Measurements from ENCODE around the gene NUDT5. TPM values are rescaled to one million over a fixed set of nuclear protein-coding genes. Genes with fewer than 3 reads are reported as not detected.
A peak's percentile ranks its signal among the peaks of the same experiment; 100 is the strongest.
"Not testable (repeated sequence)": the region's sequence is repeated elsewhere in the genome, so short reads cannot be mapped to it uniquely, and the experiment has no call there.

NUDT5 gene
- polyA plus RNA-seq, 3 donors from 2014 or later: 58.3 to 69.4 (median 59.6) TPM

- H3K4me3 Mint-ChIP-seq: no peak overlapping the region
- peaks cover 0 to 5% (median 0%) of the 10 kb centered on the region in 3 donors for H3K27me3 Mint-ChIP-seq (ENCODE audit: low read depth in 3 of 3)
- H3K27ac Mint-ChIP-seq: no peak overlapping the region
- H3K36me3 Mint-ChIP-seq: peaks cover 6 to 10% (median 7%) of the 10 kb centered on the region in 3 donors
- no peak for DNase-seq
- H3K4me1 Mint-ChIP-seq: peaks cover 14 to 21% of the 10 kb centered on the region in 2 donors
- no peaks in the 10 kb centered on the region for H3K9me3 Mint-ChIP-seq
These were observed 18.0 kb downstream of the NUDT5 start for GRCh38 chr10:12177642-12178041.

GRCh38 chr10:12171512-12171911, 24.2 kb downstream of the NUDT5 start:
- H3K9me3 Mint-ChIP-seq; H3K4me1 Mint-ChIP-seq; H3K27me3 Mint-ChIP-seq (ENCODE audit: low read depth in 3 of 3); DNase-seq; H3K4me3 Mint-ChIP-seq; H3K27ac Mint-ChIP-seq: not testable (repeated sequence)
- peaks cover 23 to 45% (median 24%) of the 10 kb centered on the region in 3 donors for H3K36me3 Mint-ChIP-seq

GRCh38 chr10:12165999-12166775, 29.5 kb downstream of the NUDT5 start:
- Mint-ChIP-seq H3K9me3 (no peaks in the 10 kb centered on the region), H3K4me3 (no peak overlapping the region), H3K27ac (peak overlapping the region in 1 of 6 donors; percentile 17), H3K27me3 (ENCODE audit: low read depth in 3 of 3) (no peaks in the 10 kb centered on the region), H3K36me3 (peaks cover 12 to 52% (median 17%) of the 10 kb centered on the region in 3 donors), H3K4me1 (no peaks in the 10 kb centered on the region)
- no peak for DNase-seq

DNA sequence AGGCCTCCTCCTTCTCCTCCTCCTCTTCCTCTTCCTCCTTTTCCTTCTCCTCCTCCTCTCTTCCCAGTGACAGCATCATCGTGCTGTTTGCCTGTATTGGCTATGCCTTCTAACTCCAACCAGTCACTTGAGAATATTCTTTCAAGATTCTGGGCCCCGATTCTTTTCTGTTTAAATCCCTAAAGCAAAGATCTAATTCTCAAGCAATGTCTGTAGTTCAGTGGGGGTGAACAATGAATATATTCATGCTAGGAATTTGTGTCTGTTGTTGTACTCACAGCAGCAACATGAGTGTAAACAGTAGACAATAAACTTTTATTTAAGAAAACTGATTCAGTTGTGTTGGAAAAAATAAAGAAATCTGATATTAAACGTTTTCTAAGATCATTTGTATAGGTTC, 30.7 kb downstream of the NUDT5 start:
- H3K36me3 Mint-ChIP-seq: peaks cover 10 to 43% (median 16%) of the 10 kb centered on the region in 3 donors
- no peaks in the 10 kb centered on the region for H3K9me3 Mint-ChIP-seq
- H3K4me1 Mint-ChIP-seq: no peaks in the 10 kb centered on the region
- H3K27ac Mint-ChIP-seq: peak overlapping the region in 3 of 6 donors; percentile 43 to 49 (median 49)
- no peak overlapping the region for H3K4me3 Mint-ChIP-seq
- H3K27me3 Mint-ChIP-seq (ENCODE audit: low read depth in 3 of 3): no peaks in the 10 kb centered on the region
- DNase-seq: no peak

DNA sequence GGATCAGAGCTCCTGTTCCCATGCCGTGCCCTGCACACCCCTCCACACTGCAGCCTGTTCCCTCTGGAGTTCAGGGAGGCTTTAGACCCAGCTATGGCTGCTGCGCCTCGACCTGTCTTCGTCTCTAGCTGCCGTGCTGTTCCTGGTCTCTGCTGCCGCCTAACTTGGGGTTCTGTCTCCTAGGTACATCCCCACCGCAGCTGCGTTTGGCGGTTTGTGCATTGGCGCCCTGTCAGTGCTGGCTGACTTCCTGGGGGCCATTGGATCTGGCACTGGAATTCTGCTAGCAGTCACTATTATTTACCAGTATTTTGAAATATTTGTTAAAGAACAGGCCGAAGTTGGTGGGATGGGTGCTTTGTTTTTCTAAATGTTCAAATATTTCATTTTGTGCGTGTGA, 31.6 kb downstream of the NUDT5 start:
- H3K4me1 Mint-ChIP-seq: no peaks in the 10 kb centered on the region
- no peaks in the 10 kb centered on the region for H3K27me3 Mint-ChIP-seq (ENCODE audit: low read depth in 3 of 3)
- no peaks in the 10 kb centered on the region for H3K9me3 Mint-ChIP-seq
- H3K36me3 Mint-ChIP-seq: peaks cover 6 to 42% (median 14%) of the 10 kb centered on the region in 3 donors
- peak overlapping the region in 1 of 6 donors; percentile 64 for H3K27ac Mint-ChIP-seq
- no peak overlapping the region for H3K4me3 Mint-ChIP-seq
- no peak for DNase-seq

DNA sequence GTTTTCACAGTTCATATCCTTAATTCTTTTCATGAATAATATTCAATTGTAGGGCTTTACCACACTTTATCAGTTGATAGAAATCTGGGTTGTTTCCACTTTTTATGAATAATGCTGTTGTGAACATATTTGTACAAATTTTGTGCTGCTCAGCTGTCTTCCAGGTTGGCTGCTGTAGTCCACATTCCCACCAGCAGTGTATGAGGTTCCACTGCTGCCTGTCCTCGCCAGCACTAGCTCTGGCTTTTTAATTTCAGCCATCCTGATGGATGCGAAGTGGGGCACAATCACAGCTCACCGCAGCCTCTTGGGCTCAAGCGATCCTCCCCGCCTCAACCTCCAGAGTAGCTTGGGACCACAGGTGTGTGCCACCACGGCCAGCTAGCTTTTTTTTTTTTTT, 32.8 kb downstream of the NUDT5 start:
- no peaks in the 10 kb centered on the region for H3K9me3 Mint-ChIP-seq
- no peak overlapping the region for H3K27ac Mint-ChIP-seq
- DNase-seq: no peak
- no peaks in the 10 kb centered on the region for H3K4me1 Mint-ChIP-seq
- no peaks in the 10 kb centered on the region for H3K27me3 Mint-ChIP-seq (ENCODE audit: low read depth in 3 of 3)
- peaks cover 4 to 41% (median 12%) of the 10 kb centered on the region in 3 donors for H3K36me3 Mint-ChIP-seq
- no peak overlapping the region for H3K4me3 Mint-ChIP-seq

- Mint-ChIP-seq H3K36me3 (peaks cover 12 to 54% (median 14%) of the 10 kb centered on the region in 3 donors), H3K27me3 (ENCODE audit: low read depth in 3 of 3) (no peaks in the 10 kb centered on the region), H3K4me1 (no peaks in the 10 kb centered on the region), H3K27ac (no peak overlapping the region), H3K4me3 (no peak overlapping the region), H3K9me3 (peaks cover 0 to 2% (median 0%) of the 10 kb centered on the region in 6 donors)
- no peak for DNase-seq
These were observed 35.0 kb downstream of the NUDT5 start for GRCh38 chr10:12160664-12161063.

- H3K9me3 Mint-ChIP-seq: peaks cover 0 to 2% (median 0%) of the 10 kb centered on the region in 6 donors
- peaks cover 11 to 57% (median 21%) of the 10 kb centered on the region in 3 donors for H3K36me3 Mint-ChIP-seq
- H3K4me1 Mint-ChIP-seq: no peaks in the 10 kb centered on the region
- no peak for DNase-seq
- H3K27ac Mint-ChIP-seq: no peak overlapping the region
- H3K4me3 Mint-ChIP-seq: no peak overlapping the region
- H3K27me3 Mint-ChIP-seq (ENCODE audit: low read depth in 3 of 3): no peaks in the 10 kb centered on the region
These were observed 37.6 kb downstream of the NUDT5 start for GRCh38 chr10:12158111-12158510.

- no peaks in the 10 kb centered on the region for H3K27me3 Mint-ChIP-seq (ENCODE audit: low read depth in 3 of 3)
- no peak for DNase-seq
- peaks cover 11 to 47% (median 23%) of the 10 kb centered on the region in 3 donors for H3K36me3 Mint-ChIP-seq
- no peaks in the 10 kb centered on the region for H3K4me1 Mint-ChIP-seq
- H3K27ac Mint-ChIP-seq: no peak overlapping the region
- no peak overlapping the region for H3K4me3 Mint-ChIP-seq
- peaks cover 0 to 2% (median 0%) of the 10 kb centered on the region in 6 donors for H3K9me3 Mint-ChIP-seq
These were observed 39.1 kb downstream of the NUDT5 start for GRCh38 chr10:12156367-12157123.

GRCh38 chr10:12154516-12154915, 41.2 kb downstream of the NUDT5 start:
- Mint-ChIP-seq H3K9me3 (peaks cover 0 to 2% (median 0%) of the 10 kb centered on the region in 6 donors), H3K27ac (no peak overlapping the region), H3K36me3 (peaks cover 14 to 50% (median 31%) of the 10 kb centered on the region in 3 donors), H3K4me1 (no peaks in the 10 kb centered on the region), H3K27me3 (ENCODE audit: low read depth in 3 of 3) (no peaks in the 10 kb centered on the region), H3K4me3 (no peak overlapping the region)
- no peak for DNase-seq

- Mint-ChIP-seq H3K9me3 (no peaks in the 10 kb centered on the region), H3K4me1 (no peaks in the 10 kb centered on the region), H3K36me3 (peaks cover 13 to 31% (median 26%) of the 10 kb centered on the region in 3 donors), H3K27ac (no peak overlapping the region), H3K27me3 (ENCODE audit: low read depth in 3 of 3) (peaks cover 0 to 2% (median 0%) of the 10 kb centered on the region in 3 donors), H3K4me3 (no peak overlapping the region)
- no peak for DNase-seq
These were observed 45.5 kb downstream of the NUDT5 start for GRCh38 chr10:12150163-12150562.

DNA sequence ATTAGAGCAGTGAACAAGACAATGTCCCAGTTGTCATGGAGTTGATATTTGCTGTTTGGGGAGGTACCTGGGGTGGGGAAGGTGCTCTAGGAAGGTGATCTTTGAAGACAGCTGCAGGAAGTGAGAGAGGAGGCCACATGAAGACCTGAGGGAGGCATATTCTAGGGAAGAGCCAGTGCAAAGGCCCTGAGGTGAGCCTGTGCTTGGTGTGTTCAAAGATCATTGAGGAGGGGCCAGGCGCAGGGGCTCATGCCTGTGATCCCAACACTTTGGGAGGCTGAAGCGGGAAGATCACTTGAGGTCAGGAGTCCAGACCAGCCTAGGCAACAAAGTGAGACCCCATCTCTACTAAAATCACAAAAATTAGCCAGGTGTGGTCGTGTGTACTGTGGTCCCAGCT, 51.2 kb downstream of the NUDT5 start:
- Mint-ChIP-seq H3K4me3 (no peak overlapping the region), H3K4me1 (no peaks in the 10 kb centered on the region), H3K9me3 (no peaks in the 10 kb centered on the region), H3K27ac (peak overlapping the region in 1 of 6 donors; percentile 43), H3K36me3 (peaks cover 11 to 26% (median 15%) of the 10 kb centered on the region in 3 donors), H3K27me3 (ENCODE audit: low read depth in 3 of 3) (peaks cover 0 to 2% (median 0%) of the 10 kb centered on the region in 3 donors)
- DNase-seq: no peak

- Mint-ChIP-seq H3K4me3 (no peak overlapping the region), H3K4me1 (no peaks in the 10 kb centered on the region), H3K27ac (no peak overlapping the region), H3K27me3 (ENCODE audit: low read depth in 3 of 3) (no peaks in the 10 kb centered on the region), H3K9me3 (no peaks in the 10 kb centered on the region), H3K36me3 (peaks cover 6 to 24% (median 14%) of the 10 kb centered on the region in 3 donors)
- DNase-seq: no peak
These were observed 55.7 kb downstream of the NUDT5 start for GRCh38 chr10:12140038-12140437.

DNA sequence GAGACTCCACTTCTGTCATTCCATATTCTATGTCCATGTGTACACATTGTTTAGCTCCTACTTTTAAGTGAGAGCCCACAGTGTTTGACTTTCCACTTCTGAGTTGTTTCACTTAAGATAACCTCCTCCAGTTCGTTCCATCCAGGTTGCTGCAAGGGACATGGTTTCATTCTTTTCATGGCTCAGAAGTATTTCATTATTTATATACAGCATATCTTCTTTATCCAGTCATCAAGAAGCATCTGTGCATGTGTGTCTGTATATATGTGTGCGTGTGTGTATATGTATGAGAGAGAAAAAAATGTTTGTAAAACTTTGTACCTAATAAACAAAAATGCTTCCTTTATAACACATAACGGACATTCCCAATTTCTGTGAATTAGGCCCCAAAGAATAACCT, 60.1 kb downstream of the NUDT5 start:
- no peak overlapping the region for H3K4me3 Mint-ChIP-seq
- peaks cover 0 to 10% (median 6%) of the 10 kb centered on the region in 3 donors for H3K36me3 Mint-ChIP-seq

More for the DNA sequence above, 60.1 kb downstream of the NUDT5 start:
- no peaks in the 10 kb centered on the region for H3K9me3 Mint-ChIP-seq
- no peak for DNase-seq
- H3K4me1 Mint-ChIP-seq: peaks cover 4 to 7% of the 10 kb centered on the region in 2 donors
- no peak overlapping the region for H3K27ac Mint-ChIP-seq
- no peaks in the 10 kb centered on the region for H3K27me3 Mint-ChIP-seq (ENCODE audit: low read depth in 3 of 3)

Measured in immature natural killer cell (primary cell).